HEK293 (cell line): ENCODE data around the gene COPB1.

Experiments
- CTCF ChIA-PET: fragments of 350-600 bp; formaldehyde crosslinking; extraction: SDS; loops from one replicate; lab custom pipeline; 2021; ENCODE audit warnings: antibody characterized with exemption; lab: Yijun Ruan, JAX
- POLR2A ChIA-PET: fragments of 300-600 bp; formaldehyde crosslinking; extraction: SDS; loops from one replicate; lab custom pipeline; 2020; ENCODE audit warnings: antibody characterized with exemption, inconsistent platforms; lab: Yijun Ruan, JAX
- H3K27ac ChIP-seq: fragments of 200-500 bp; sonication (Bioruptor generic); 2 replicates; pipeline ENCODE4 v1.5.1; 2014; ENCODE audit warnings: low read depth, low read length, control low read depth, inconsistent platforms; ENCODE audit errors: extremely low read depth
- H3K36me3 ChIP-seq, 2 experiments: fragments of 200-500 bp in 1 of 2; sonication (Bioruptor generic) in 1 of 2; 1 replicate in 1 of 2; 2 replicates in 1 of 2; pipeline ENCODE4 v1.5.1; 2014 to 2017; ENCODE audit warnings: inconsistent platforms in 2 of 2, low read length in 2 of 2; ENCODE audit not compliant: control insufficient read depth in 2 of 2, insufficient read depth in 1 of 2
- H3K4me1 ChIP-seq: fragments of 200-500 bp; sonication (Bioruptor generic); 2 replicates; pipeline ENCODE4 v1.5.1; 2014; ENCODE audit warnings: mild to moderate bottlenecking, low read length, inconsistent platforms; ENCODE audit not compliant: control insufficient read depth, insufficient read depth
- H3K4me3 ChIP-seq: 2 replicates; pipeline ENCODE4 v1.5.1; 2011; ENCODE audit warnings: low read depth, mild to moderate bottlenecking, control low read depth, low read length, moderate library complexity
- H3K9me3 ChIP-seq: fragments of 200-500 bp; sonication (Bioruptor generic); 2 replicates; pipeline ENCODE4 v1.5.1; 2014; ENCODE audit warnings: low read depth, low read length, inconsistent platforms; ENCODE audit not compliant: control insufficient read depth, insufficient read depth
- FEZF1 ChIP-seq: fragments of 450-650 bp; formaldehyde crosslinking; IDR thresholded peaks from 2 replicates; pipeline ENCODE4 v1.5.1; 2016; ENCODE audit warnings: missing biosample characterization, missing genetic modification characterization
- KLF8 ChIP-seq: fragments of 450-650 bp; formaldehyde crosslinking; IDR thresholded peaks from 2 replicates; pipeline ENCODE4 v1.5.1; 2016; ENCODE audit warnings: missing biosample characterization, missing genetic modification characterization
- MYNN ChIP-seq: fragments of 450-650 bp; formaldehyde crosslinking; IDR thresholded peaks from 2 replicates; pipeline ENCODE4 v1.5.1; 2016; ENCODE audit warnings: missing biosample characterization, missing genetic modification characterization, borderline replicate concordance
- REPIN1 ChIP-seq: fragments of 450-650 bp; formaldehyde crosslinking; IDR thresholded peaks from 2 replicates; pipeline ENCODE4 v1.5.1; 2017; ENCODE audit warnings: missing biosample characterization, missing genetic modification characterization, low read depth
- SP3 ChIP-seq: fragments of 450-650 bp; formaldehyde crosslinking; IDR thresholded peaks from 2 replicates; pipeline ENCODE4 v1.5.1; 2016; ENCODE audit warnings: missing biosample characterization, missing genetic modification characterization
- WT1 ChIP-seq: fragments of 450-650 bp; formaldehyde crosslinking; IDR thresholded peaks from 2 replicates; pipeline ENCODE4 v1.5.1; 2016; ENCODE audit warnings: missing biosample characterization, missing genetic modification characterization
- YY2 ChIP-seq: fragments of 450-650 bp; formaldehyde crosslinking; IDR thresholded peaks from 2 replicates; pipeline ENCODE4 v1.5.1; 2016; ENCODE audit warnings: missing biosample characterization, missing genetic modification characterization
- ZBTB17 ChIP-seq: fragments of 450-650 bp; formaldehyde crosslinking; IDR thresholded peaks from 2 replicates; pipeline ENCODE4 v1.5.1; 2016; ENCODE audit warnings: missing biosample characterization, missing genetic modification characterization
- ZNF169 ChIP-seq: fragments of 450-650 bp; formaldehyde crosslinking; IDR thresholded peaks from 2 replicates; pipeline ENCODE4 v1.5.1; 2016; ENCODE audit warnings: missing biosample characterization, missing genetic modification characterization
- ZNF223 ChIP-seq: fragments of 450-650 bp; formaldehyde crosslinking; IDR thresholded peaks from 2 replicates; pipeline ENCODE4 v1.5.1; 2016; ENCODE audit warnings: missing biosample characterization, missing genetic modification characterization
- ZNF530 ChIP-seq: fragments of 450-650 bp; formaldehyde crosslinking; IDR thresholded peaks from 2 replicates; pipeline ENCODE4 v1.5.1; 2016; ENCODE audit warnings: low read depth, missing biosample characterization, missing genetic modification characterization
- ZNF571 ChIP-seq: fragments of 450-650 bp; formaldehyde crosslinking; IDR thresholded peaks from 2 replicates; pipeline ENCODE4 v1.5.0; 2017; ENCODE audit warnings: missing biosample characterization, missing genetic modification characterization
- ZNF654 ChIP-seq: fragments of 450-650 bp; formaldehyde crosslinking; IDR thresholded peaks from 2 replicates; pipeline ENCODE4 v1.5.1; 2016; ENCODE audit warnings: low read depth, missing biosample characterization, missing genetic modification characterization
- ZNF660 ChIP-seq: fragments of 450-650 bp; IDR thresholded peaks from 2 replicates; pipeline ENCODE4 v1.5.1; 2018; ENCODE audit warnings: missing biosample characterization, mild to moderate bottlenecking, missing genetic modification characterization
- ZNF701 ChIP-seq: fragments of 450-650 bp; formaldehyde crosslinking; IDR thresholded peaks from 2 replicates; pipeline ENCODE4 v1.5.1; 2016; ENCODE audit warnings: missing biosample characterization, missing genetic modification characterization
- ZNF777 ChIP-seq: fragments of 450-650 bp; formaldehyde crosslinking; IDR thresholded peaks from 2 replicates; pipeline ENCODE4 v1.5.1; 2017; ENCODE audit warnings: missing biosample characterization, missing genetic modification characterization, borderline replicate concordance
- ZSCAN16 ChIP-seq: fragments of 450-650 bp; formaldehyde crosslinking; IDR thresholded peaks from 2 replicates; pipeline ENCODE4 v1.5.1; 2016; ENCODE audit warnings: missing biosample characterization, missing genetic modification characterization
- TF ChIP-seq, protein P1 (sequence below): fragments of 450-650 bp; formaldehyde crosslinking; IDR thresholded peaks from 2 replicates; pipeline ENCODE4 v1.5.1; 2016; ENCODE audit warnings: missing biosample characterization, missing genetic modification characterization
- TF ChIP-seq, protein P2 (sequence below): fragments of 450-650 bp; formaldehyde crosslinking; IDR thresholded peaks from 2 replicates; pipeline ENCODE4 v1.5.1; 2016; ENCODE audit warnings: missing biosample characterization, missing genetic modification characterization, low read depth
- TF ChIP-seq, protein P3 (sequence below): fragments of 450-650 bp; formaldehyde crosslinking; IDR thresholded peaks from 2 replicates; pipeline ENCODE4 v1.5.1; 2016; ENCODE audit warnings: missing biosample characterization, missing genetic modification characterization
- TF ChIP-seq, protein P4 (sequence below): fragments of 450-650 bp; formaldehyde crosslinking; IDR thresholded peaks from 2 replicates; pipeline ENCODE4; 2016; ENCODE audit warnings: missing biosample characterization, missing genetic modification characterization

COPB1 gene

DNA sequence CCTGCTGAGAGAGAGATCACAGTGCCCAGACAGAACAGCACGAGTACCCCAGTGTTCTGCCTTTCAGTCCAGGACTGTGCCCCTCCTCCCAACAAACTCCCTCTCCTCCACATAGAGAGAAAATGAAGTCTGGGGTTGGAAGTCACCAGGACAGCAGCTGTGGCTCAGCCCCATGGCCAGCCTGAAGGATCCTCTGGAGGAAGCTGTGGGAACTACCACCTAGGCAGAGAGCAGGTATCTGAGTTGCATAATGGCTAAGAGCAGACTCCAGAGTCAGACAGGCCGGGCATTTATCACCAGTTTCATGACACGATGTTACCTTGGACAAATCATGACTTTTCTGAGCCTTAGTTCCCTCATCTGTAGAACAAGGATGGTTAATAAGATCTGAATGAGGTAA is 79.4 kb downstream of the COPB1 start:
- TF ChIP-seq ZNF571 (no peak), ZNF701 (tag by site-specific recombination) (no peak), ZSCAN16 (tag by site-specific recombination) (no peak), REPIN1 (no peak), SP3 (tag by site-specific recombination) (no peak)
- TF ChIP-seq, protein P1, sequence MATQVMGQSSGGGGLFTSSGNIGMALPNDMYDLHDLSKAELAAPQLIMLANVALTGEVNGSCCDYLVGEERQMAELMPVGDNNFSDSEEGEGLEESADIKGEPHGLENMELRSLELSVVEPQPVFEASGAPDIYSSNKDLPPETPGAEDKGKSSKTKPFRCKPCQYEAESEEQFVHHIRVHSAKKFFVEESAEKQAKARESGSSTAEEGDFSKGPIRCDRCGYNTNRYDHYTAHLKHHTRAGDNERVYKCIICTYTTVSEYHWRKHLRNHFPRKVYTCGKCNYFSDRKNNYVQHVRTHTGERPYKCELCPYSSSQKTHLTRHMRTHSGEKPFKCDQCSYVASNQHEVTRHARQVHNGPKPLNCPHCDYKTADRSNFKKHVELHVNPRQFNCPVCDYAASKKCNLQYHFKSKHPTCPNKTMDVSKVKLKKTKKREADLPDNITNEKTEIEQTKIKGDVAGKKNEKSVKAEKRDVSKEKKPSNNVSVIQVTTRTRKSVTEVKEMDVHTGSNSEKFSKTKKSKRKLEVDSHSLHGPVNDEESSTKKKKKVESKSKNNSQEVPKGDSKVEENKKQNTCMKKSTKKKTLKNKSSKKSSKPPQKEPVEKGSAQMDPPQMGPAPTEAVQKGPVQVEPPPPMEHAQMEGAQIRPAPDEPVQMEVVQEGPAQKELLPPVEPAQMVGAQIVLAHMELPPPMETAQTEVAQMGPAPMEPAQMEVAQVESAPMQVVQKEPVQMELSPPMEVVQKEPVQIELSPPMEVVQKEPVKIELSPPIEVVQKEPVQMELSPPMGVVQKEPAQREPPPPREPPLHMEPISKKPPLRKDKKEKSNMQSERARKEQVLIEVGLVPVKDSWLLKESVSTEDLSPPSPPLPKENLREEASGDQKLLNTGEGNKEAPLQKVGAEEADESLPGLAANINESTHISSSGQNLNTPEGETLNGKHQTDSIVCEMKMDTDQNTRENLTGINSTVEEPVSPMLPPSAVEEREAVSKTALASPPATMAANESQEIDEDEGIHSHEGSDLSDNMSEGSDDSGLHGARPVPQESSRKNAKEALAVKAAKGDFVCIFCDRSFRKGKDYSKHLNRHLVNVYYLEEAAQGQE (tag by site-specific recombination), result no peak
- TF ChIP-seq, protein P2, sequence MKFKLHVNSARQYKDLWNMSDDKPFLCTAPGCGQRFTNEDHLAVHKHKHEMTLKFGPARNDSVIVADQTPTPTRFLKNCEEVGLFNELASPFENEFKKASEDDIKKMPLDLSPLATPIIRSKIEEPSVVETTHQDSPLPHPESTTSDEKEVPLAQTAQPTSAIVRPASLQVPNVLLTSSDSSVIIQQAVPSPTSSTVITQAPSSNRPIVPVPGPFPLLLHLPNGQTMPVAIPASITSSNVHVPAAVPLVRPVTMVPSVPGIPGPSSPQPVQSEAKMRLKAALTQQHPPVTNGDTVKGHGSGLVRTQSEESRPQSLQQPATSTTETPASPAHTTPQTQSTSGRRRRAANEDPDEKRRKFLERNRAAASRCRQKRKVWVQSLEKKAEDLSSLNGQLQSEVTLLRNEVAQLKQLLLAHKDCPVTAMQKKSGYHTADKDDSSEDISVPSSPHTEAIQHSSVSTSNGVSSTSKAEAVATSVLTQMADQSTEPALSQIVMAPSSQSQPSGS (tag by site-specific recombination), result no peak
- Histone ChIP-seq H3K9me3 (no peaks in the 10 kb centered on the region), H3K4me3 (no peak overlapping the region), H3K27ac (no peak overlapping the region), H3K36me3 (no peaks in the 10 kb centered on the region), H3K4me1 (no peaks in the 10 kb centered on the region)
- ChIA-PET POLR2A (no interaction called here), CTCF (interaction anchor here (0.6 to 5.8 kb wide), 3 partner anchors 85 to 117 kb away, joined by 4 to 99 read pairs (median 10); no protein-coding TSS in a partner anchor)

DNA sequence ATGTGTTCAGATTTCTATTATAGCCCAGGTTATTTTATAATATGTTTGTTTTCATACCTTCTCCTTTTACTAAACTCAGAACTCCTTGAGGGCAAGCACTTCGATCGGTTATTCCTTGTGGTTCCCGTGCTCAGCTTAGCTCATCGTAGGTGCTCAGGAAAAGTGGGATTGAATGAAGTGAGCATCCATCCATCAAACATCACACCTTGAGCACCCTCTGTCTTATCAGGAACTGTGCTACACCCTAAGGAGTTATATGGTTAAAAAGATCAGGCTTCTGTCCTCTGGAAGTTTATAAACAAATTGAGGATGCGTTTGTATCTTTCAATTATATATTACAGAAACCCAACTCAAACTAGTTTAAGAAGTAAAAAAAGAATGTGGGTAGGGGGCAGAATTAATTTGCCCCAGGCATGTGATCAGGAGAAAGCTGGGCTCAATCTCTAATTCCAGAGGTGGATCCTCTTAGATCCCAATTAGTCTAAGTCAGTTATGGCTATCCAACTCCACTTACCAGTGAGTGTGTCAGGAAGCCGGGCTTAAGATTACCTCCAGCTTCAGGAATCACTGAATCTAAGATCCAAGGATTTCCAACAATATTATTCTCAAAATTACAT is 80.7 kb downstream of the COPB1 start:
- TF ChIP-seq ZNF660 (tag by site-specific recombination) (no peak), ZBTB17 (tag by site-specific recombination) (peak; percentile 41; the same call in 1 of the 2 replicates), ZNF530 (tag by site-specific recombination) (no peak), ZNF654 (tag by site-specific recombination) (peak; percentile 44), FEZF1 (tag by site-specific recombination) (peak; percentile 65)
- no peaks in the 10 kb centered on the region for H3K9me3 ChIP-seq
- no peaks in the 10 kb centered on the region for H3K4me1 ChIP-seq
- ChIA-PET CTCF (interaction anchor here (0.6 to 5.8 kb wide), 32 partner anchors 8 to 573 kb away, joined by 3 to 99 read pairs (median 4); no protein-coding TSS in a partner anchor), POLR2A (interaction anchor here (0.6 to 0.9 kb wide), 2 partner anchors 47 to 118 kb away, joined by 3 read pairs; no protein-coding TSS in a partner anchor)
- no peak overlapping the region for H3K4me3 ChIP-seq
- no peak overlapping the region for H3K27ac ChIP-seq
- H3K36me3 ChIP-seq, result no peaks in the 10 kb centered on the region

DNA sequence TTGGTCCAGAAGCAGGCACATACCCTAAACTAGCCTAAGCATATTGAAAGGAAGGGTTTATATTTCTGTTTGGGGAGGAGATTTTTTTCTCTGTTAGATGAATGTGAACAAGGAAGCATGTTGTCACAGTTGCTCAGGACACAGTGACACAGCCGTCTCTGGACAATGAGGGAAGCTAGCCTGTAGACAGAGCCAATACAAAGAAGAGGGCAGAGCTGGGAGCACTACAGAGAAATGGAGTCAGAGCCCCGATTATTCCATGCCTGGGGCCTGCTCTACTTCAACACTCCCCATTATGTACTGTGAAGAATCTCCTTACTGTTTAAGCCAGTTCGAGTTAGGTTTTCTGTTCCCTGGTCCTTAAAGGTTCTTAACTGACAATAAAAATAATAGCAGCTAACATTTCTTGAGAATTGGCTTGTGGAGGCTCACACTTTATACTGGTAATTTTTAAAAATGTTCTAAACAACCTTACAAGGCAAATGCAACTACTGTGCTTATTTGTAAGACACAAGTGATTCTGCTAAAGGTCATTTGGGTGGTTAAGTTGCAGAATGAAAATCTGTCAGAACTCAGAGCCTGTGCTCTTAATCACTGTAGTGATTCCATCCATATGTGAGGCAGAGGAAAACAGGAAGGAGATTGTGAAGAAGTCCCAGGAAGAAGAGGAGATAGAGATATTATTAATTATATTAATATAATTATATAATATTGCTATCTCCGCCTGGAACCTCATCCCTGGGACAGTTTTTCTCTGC is 81.8 kb downstream of the COPB1 start:
- ChIA-PET POLR2A (interaction anchor here (0.6 kb wide), 1 partner anchor 93 kb away, joined by 8 read pairs; no protein-coding TSS in a partner anchor), CTCF (interaction anchor here (0.6 to 5.8 kb wide), 15 partner anchors 9 to 165 kb away, joined by 3 to 99 read pairs (median 4); no protein-coding TSS in a partner anchor)
- TF ChIP-seq, protein P3, sequence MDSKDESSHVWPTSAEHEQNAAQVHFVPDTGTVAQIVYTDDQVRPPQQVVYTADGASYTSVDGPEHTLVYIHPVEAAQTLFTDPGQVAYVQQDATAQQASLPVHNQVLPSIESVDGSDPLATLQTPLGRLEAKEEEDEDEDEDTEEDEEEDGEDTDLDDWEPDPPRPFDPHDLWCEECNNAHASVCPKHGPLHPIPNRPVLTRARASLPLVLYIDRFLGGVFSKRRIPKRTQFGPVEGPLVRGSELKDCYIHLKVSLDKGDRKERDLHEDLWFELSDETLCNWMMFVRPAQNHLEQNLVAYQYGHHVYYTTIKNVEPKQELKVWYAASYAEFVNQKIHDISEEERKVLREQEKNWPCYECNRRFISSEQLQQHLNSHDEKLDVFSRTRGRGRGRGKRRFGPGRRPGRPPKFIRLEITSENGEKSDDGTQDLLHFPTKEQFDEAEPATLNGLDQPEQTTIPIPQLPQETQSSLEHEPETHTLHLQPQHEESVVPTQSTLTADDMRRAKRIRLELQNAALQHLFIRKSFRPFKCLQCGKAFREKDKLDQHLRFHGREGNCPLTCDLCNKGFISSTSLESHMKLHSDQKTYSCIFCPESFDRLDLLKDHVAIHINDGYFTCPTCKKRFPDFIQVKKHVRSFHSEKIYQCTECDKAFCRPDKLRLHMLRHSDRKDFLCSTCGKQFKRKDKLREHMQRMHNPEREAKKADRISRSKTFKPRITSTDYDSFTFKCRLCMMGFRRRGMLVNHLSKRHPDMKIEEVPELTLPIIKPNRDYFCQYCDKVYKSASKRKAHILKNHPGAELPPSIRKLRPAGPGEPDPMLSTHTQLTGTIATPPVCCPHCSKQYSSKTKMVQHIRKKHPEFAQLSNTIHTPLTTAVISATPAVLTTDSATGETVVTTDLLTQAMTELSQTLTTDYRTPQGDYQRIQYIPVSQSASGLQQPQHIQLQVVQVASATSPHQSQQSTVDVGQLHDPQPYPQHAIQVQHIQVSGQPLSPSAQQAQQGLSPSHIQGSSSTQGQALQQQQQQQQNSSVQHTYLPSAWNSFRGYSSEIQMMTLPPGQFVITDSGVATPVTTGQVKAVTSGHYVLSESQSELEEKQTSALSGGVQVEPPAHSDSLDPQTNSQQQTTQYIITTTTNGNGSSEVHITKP (tag by site-specific recombination), result no peak
- TF ChIP-seq KLF8 (tag by site-specific recombination) (no peak), WT1 (tag by site-specific recombination) (no peak), YY2 (tag by site-specific recombination) (no peak), ZNF223 (tag by site-specific recombination) (no peak), ZNF777 (no peak), MYNN (tag by site-specific recombination) (no peak), ZNF169 (tag by site-specific recombination) (no peak)
- TF ChIP-seq, protein P4, sequence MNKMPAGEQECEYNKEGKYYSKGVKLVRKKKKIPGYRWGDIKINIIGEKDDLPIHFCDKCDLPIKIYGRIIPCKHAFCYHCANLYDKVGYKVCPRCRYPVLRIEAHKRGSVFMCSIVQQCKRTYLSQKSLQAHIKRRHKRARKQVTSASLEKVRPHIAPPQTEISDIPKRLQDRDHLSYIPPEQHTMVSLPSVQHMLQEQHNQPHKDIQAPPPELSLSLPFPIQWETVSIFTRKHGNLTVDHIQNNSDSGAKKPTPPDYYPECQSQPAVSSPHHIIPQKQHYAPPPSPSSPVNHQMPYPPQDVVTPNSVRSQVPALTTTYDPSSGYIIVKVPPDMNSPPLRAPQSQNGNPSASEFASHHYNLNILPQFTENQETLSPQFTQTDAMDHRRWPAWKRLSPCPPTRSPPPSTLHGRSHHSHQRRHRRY (tag by site-specific recombination), result no peak

More for the DNA sequence above, 81.8 kb downstream of the COPB1 start:
- Histone ChIP-seq H3K4me3 (no peak overlapping the region), H3K4me1 (no peaks in the 10 kb centered on the region), H3K36me3 (no peaks in the 10 kb centered on the region), H3K9me3 (no peaks in the 10 kb centered on the region), H3K27ac (no peak overlapping the region)
